Measurements from ENCODE around the gene PSMD8.

- no peak for TF ChIP-seq EZH2 (IDR thresholded peaks at IDR 0.05)
- no peak for TF ChIP-seq POLR2AphosphoS5 (IDR thresholded peaks at IDR 0.05; ENCODE audit: borderline replicate concordance, low read depth, low read length)
- TF ChIP-seq FOXP2 (optimal IDR thresholded peaks at IDR 0.05; ENCODE audit: control extremely low read depth, extremely low read length, insufficient read depth) = no peak
Observed at GRCh38 chr19:38378866-38379265, 4.5 kb downstream of the PSMD8 start.

All from SK-N-MC (cell line).